ENCODE measurements around the gene SCP2.

The SCP2 gene

DNA sequence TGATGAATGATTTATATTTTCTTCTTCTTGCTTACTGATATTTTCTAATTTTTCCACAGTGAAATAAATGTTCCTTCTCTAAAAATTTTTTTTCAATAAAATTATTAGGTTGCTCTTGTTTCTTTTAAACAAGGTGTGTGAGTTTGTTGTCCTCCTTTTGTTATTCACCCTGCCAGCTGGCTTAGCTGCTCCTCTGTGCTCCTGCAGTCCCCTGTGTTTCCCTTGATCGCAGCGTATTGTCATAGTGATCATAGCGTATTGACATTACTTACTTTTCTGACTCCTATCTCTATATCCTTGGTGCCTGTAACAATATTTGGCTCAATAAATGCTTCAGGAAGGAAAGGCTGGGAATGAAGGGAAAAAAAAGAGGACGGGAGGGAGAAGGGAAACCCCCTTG lies 110.1 kb downstream of the SCP2 start:
- no peak overlapping the region for H3K4me3 ChIP-seq (ENCODE audit: low read depth, low read length)
- no peaks in the 10 kb centered on the region for H3K27me3 ChIP-seq (ENCODE audit: control insufficient read depth, insufficient read depth, low read length)
- H3K9ac ChIP-seq (ENCODE audit: low read depth, low read length) = no peak overlapping the region
- no peaks in the 10 kb centered on the region for H3K9me3 ChIP-seq (ENCODE audit: control insufficient read depth, insufficient read depth, low read length)
- no peak overlapping the region for H3K27ac ChIP-seq (ENCODE audit: low read depth, low read length)
- H3K4me1 ChIP-seq (ENCODE audit: control insufficient read depth, insufficient read depth, low read length) = peaks cover 6% of the 10 kb centered on the region; the same call in 1 of the 2 replicates
- H3K36me3 ChIP-seq (ENCODE audit: control insufficient read depth, insufficient read depth, low read length) = peaks cover 9% of the 10 kb centered on the region; the same call in 1 of the 2 replicates

DNA sequence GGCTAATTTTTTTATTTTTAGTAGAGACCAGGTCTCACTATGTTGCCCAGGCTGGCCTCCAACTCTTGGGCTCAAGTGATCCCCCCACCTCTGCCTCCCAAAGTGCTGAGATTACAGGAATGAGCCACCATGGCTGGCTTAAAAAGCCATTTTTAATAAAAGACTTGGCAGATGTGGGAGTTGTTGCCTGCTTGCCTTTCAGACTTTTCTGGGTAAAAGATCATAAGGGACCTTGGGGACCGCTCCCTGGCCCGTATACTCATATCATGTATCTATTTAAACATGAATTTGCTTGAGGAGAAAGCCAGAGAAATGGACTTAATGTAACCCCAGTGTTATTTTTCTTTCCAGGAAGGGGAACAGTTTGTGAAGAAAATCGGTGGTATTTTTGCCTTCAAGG lies 111.5 kb downstream of the SCP2 start:
- Histone ChIP-seq H3K4me1 (ENCODE audit: control insufficient read depth, insufficient read depth, low read length) (peaks cover 14% of the 10 kb centered on the region), H3K9ac (ENCODE audit: low read depth, low read length) (no peak overlapping the region), H3K9me3 (ENCODE audit: control insufficient read depth, insufficient read depth, low read length) (no peaks in the 10 kb centered on the region), H3K27me3 (ENCODE audit: control insufficient read depth, insufficient read depth, low read length) (no peaks in the 10 kb centered on the region), H3K27ac (ENCODE audit: low read depth, low read length) (no peak overlapping the region), H3K36me3 (ENCODE audit: control insufficient read depth, insufficient read depth, low read length) (peaks cover 9% of the 10 kb centered on the region; the same call in 1 of the 2 replicates), H3K4me3 (ENCODE audit: low read depth, low read length) (no peak overlapping the region)

DNA sequence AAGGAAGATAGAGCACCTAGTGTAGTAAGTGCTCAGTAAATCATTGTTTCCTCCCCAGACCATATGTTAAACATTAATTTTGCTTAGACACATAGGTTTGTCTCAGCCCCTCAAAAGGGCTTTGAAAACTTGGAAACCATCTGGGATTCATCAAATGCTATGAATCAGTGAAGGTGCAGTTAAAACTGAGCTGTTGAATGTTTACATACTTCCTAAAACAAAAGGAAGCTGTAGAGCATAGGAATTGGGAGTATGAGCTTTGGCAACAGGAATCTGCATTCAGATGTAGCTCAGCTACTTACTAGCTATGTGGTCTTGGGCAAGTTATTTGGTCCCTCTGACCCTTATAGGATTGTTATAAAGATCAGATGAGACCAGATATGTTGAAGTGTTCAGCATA lies 116.2 kb downstream of the SCP2 start:
- Histone ChIP-seq H3K9ac (ENCODE audit: low read depth, low read length) (no peak overlapping the region), H3K4me1 (ENCODE audit: control insufficient read depth, insufficient read depth, low read length) (peaks cover 13% of the 10 kb centered on the region), H3K9me3 (ENCODE audit: control insufficient read depth, insufficient read depth, low read length) (no peaks in the 10 kb centered on the region), H3K4me3 (ENCODE audit: low read depth, low read length) (no peak overlapping the region), H3K27ac (ENCODE audit: low read depth, low read length) (no peak overlapping the region), H3K27me3 (ENCODE audit: control insufficient read depth, insufficient read depth, low read length) (no peaks in the 10 kb centered on the region), H3K36me3 (ENCODE audit: control insufficient read depth, insufficient read depth, low read length) (peaks cover 9% of the 10 kb centered on the region; the same call in 1 of the 2 replicates)

DNA sequence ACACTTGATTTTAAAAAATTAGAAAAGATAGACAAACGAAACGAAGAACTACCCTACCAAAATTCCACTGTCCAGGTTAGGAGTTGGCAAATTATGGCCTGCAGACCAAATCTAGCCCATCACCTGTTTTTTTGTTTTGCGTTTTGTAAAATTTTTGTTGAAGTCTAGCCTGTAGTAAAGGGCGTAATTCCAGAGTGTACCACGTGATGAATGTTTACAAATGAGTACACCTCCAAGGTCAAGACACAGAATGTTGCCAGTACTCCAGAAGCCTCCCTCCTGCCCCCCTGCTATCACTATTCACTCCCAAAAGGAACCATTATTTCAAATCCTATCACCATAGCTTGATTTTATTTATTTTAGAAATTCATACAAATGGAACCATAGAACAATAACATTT lies 117.8 kb downstream of the SCP2 start:
- H3K36me3 ChIP-seq (ENCODE audit: control insufficient read depth, insufficient read depth, low read length) = peaks cover 1% of the 10 kb centered on the region; the same call in 1 of the 2 replicates
- no peaks in the 10 kb centered on the region for H3K9me3 ChIP-seq (ENCODE audit: control insufficient read depth, insufficient read depth, low read length)
- peaks cover 29% of the 10 kb centered on the region for H3K4me1 ChIP-seq (ENCODE audit: control insufficient read depth, insufficient read depth, low read length)
- H3K27ac ChIP-seq (ENCODE audit: low read depth, low read length) = no peak overlapping the region
- no peak overlapping the region for H3K9ac ChIP-seq (ENCODE audit: low read depth, low read length)
- no peaks in the 10 kb centered on the region for H3K27me3 ChIP-seq (ENCODE audit: control insufficient read depth, insufficient read depth, low read length)
- H3K4me3 ChIP-seq (ENCODE audit: low read depth, low read length) = no peak overlapping the region

DNA sequence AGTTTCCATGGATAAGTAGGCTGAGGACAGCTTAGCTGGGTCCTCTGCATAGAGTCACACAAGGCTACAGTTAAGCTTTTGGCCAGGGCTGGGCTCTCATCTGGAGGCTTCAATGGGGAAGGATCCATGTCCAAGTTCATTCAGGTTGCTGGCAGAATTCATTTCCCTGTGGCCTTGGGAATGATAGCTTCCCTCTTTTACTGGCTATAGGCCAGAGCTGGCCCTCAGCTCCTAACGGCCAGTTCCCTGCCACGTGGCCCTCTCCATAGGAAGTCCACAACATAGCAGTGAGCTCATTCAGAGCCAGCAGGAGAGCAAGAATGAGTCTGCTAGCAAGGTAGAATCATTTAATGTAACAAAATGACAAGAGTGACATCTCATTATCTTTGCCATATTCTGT lies 119.9 kb downstream of the SCP2 start:
- Histone ChIP-seq H3K36me3 (ENCODE audit: control insufficient read depth, insufficient read depth, low read length) (no peaks in the 10 kb centered on the region; the same call in 1 of the 2 replicates), H3K9ac (ENCODE audit: low read depth, low read length) (no peak overlapping the region), H3K4me1 (ENCODE audit: control insufficient read depth, insufficient read depth, low read length) (peaks cover 37% of the 10 kb centered on the region), H3K27me3 (ENCODE audit: control insufficient read depth, insufficient read depth, low read length) (no peaks in the 10 kb centered on the region), H3K27ac (ENCODE audit: low read depth, low read length) (no peak overlapping the region), H3K9me3 (ENCODE audit: control insufficient read depth, insufficient read depth, low read length) (no peaks in the 10 kb centered on the region), H3K4me3 (ENCODE audit: low read depth, low read length) (no peak overlapping the region)

DNA sequence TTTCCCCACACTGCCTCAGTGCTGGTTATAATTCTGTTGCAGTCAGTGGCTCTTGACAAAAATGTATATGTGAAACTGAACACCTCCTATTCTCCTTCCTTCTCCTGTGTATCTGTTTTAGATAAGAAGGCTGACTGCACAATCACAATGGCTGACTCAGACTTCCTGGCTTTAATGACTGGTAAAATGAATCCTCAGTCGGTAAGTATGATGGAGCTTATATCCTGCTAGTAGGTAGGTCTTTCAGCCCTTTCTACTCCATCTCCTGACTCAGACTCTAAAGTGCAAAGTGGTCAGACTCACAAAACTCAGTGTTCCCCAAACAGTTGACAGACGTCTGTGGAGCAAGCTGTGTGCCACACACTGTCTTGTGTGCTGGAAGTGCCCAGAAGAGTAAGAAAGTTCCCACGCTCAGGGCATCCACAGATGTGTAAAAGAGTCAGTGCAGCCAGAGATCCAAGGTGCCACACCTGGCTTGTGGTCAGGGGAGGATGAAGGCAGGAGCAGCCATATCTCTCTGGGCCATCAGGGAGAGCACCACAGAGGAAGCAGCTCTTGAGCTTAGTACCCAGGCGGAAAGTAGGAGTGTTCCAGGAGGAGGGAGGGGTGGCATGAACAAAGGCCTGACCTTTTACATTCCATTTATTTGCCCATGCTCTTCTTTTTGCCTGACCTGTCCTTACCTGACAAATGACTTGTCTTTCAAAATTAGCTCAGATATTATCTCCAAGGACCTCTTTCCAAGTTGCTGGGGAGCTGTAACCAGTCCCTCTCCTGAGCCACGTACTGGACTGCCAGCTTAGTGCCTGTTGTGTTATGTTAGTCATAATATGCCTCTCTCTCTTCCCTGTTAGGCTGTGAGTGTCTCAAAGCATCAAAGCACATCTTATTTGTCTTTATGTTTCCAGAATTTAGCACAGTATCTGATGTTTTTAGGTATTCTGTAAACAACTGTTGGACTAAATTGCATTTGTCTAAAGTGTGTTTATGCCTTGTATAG lies 121.0 kb downstream of the SCP2 start:
- Histone ChIP-seq H3K4me3 (ENCODE audit: low read depth, low read length) (no peak overlapping the region), H3K9me3 (ENCODE audit: control insufficient read depth, insufficient read depth, low read length) (no peaks in the 10 kb centered on the region), H3K36me3 (ENCODE audit: control insufficient read depth, insufficient read depth, low read length) (no peaks in the 10 kb centered on the region; the same call in 1 of the 2 replicates), H3K9ac (ENCODE audit: low read depth, low read length) (no peak overlapping the region), H3K4me1 (ENCODE audit: control insufficient read depth, insufficient read depth, low read length) (peaks cover 35% of the 10 kb centered on the region), H3K27me3 (ENCODE audit: control insufficient read depth, insufficient read depth, low read length) (no peaks in the 10 kb centered on the region), H3K27ac (ENCODE audit: low read depth, low read length) (no peak overlapping the region)

DNA sequence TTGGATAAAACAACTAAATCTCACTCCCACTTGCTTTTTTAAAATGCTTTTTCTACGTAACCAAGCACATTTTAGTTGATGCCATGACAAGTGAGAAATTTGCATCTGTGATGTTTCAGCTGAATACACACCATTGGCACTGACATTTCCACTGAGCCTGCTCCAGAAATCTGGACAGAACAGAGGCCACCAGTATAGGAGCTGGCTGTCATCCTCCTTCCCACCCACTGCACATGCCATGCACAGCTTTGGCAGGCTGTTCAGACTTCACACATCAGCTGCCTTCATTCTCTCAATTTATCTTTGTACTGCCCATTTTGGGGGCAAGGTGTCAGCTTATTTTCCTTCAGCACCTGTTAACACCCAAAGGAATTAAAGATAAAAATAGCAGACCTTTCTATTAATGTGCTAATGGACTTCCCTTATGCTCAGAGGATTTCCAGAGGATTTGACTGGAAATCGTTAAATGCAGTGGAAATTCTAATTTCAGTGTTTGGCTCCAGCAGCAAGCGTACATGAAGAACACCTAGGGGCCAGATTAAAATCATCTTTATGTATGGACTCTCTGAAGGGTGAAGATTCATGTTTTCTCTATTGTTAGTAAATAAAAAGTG lies 122.0 kb downstream of the SCP2 start:
- peaks cover 27% of the 10 kb centered on the region for H3K4me1 ChIP-seq (ENCODE audit: control insufficient read depth, insufficient read depth, low read length)
- H3K27me3 ChIP-seq (ENCODE audit: control insufficient read depth, insufficient read depth, low read length) = no peaks in the 10 kb centered on the region
- H3K9ac ChIP-seq (ENCODE audit: low read depth, low read length) = no peak overlapping the region
- H3K27ac ChIP-seq (ENCODE audit: low read depth, low read length) = no peak overlapping the region
- H3K4me3 ChIP-seq (ENCODE audit: low read depth, low read length) = no peak overlapping the region
- H3K9me3 ChIP-seq (ENCODE audit: control insufficient read depth, insufficient read depth, low read length) = no peaks in the 10 kb centered on the region
- no peaks in the 10 kb centered on the region; the same call in 1 of the 2 replicates for H3K36me3 ChIP-seq (ENCODE audit: control insufficient read depth, insufficient read depth, low read length)

DNA sequence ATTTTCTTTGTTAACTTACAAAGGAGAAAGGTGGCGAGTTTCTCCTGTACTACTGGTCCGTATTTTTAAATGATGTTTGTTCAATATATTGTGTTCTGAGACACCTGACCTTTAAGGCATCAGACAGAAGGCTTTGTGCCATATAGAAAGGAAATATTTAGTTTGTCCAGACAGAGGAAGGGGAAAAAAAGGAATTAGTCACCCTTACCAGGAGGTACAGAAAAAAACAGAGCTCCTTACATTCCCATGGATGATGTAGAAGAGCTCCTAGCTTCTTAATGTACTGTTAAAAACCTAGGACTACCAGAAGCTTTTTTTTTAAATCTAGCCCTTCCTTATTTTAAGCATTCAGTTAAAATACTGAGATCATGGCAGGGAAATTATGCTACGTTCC lies 122.5 kb downstream of the SCP2 start:
- Histone ChIP-seq H3K9ac (ENCODE audit: low read depth, low read length) (no peak overlapping the region), H3K27ac (ENCODE audit: low read depth, low read length) (peak overlapping the region; percentile 44), H3K27me3 (ENCODE audit: control insufficient read depth, insufficient read depth, low read length) (no peaks in the 10 kb centered on the region), H3K4me1 (ENCODE audit: control insufficient read depth, insufficient read depth, low read length) (peaks cover 27% of the 10 kb centered on the region), H3K36me3 (ENCODE audit: control insufficient read depth, insufficient read depth, low read length) (no peaks in the 10 kb centered on the region; the same call in 1 of the 2 replicates), H3K4me3 (ENCODE audit: low read depth, low read length) (no peak overlapping the region), H3K9me3 (ENCODE audit: control insufficient read depth, insufficient read depth, low read length) (no peaks in the 10 kb centered on the region)

DNA sequence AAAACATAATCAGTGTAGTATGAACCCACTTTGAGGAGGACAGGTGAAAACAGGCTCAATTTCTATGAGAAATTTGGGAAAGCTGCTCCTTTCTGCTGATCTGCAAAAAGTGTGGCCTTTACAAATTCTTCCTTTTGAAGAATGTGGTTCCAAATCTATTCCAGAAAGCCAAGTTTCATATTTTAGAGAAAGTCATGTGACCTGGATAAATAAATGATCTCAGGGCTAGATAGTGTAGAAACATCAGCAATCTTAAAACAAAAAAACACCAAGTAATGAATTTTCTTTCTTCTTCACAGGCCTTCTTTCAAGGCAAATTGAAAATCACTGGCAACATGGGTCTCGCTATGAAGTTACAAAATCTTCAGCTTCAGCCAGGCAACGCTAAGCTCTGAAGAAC lies 123.2 kb downstream of the SCP2 start:
- peaks cover 27% of the 10 kb centered on the region for H3K4me1 ChIP-seq (ENCODE audit: control insufficient read depth, insufficient read depth, low read length)
- no peak overlapping the region for H3K4me3 ChIP-seq (ENCODE audit: low read depth, low read length)
- H3K27ac ChIP-seq (ENCODE audit: low read depth, low read length) = peak overlapping the region; percentile 44
- no peaks in the 10 kb centered on the region for H3K9me3 ChIP-seq (ENCODE audit: control insufficient read depth, insufficient read depth, low read length)
- no peak overlapping the region for H3K9ac ChIP-seq (ENCODE audit: low read depth, low read length)
- H3K36me3 ChIP-seq (ENCODE audit: control insufficient read depth, insufficient read depth, low read length) = no peaks in the 10 kb centered on the region; the same call in 1 of the 2 replicates
- no peaks in the 10 kb centered on the region for H3K27me3 ChIP-seq (ENCODE audit: control insufficient read depth, insufficient read depth, low read length)

DNA sequence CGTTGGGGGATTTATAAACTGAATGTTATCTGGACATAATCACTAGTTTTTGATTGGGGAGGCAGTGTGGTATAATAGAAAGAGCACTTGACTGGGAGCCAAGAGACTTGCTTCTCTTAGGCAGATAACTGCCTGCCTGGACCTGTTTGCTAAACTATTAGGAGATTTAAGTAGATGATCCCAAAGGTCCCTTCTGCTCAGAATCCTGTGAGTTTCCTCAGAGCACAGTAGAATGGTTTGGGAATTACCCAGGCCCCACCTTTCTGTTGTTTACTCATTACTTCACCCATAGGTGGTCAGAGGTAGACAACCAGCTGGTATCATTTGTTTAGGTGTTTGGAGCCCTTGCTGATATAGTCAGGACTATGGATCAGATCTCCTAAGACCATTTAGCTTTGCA lies 124.6 kb downstream of the SCP2 start:
- Histone ChIP-seq H3K27ac (ENCODE audit: low read depth, low read length) (no peak overlapping the region), H3K4me1 (ENCODE audit: control insufficient read depth, insufficient read depth, low read length) (peaks cover 27% of the 10 kb centered on the region), H3K9ac (ENCODE audit: low read depth, low read length) (no peak overlapping the region), H3K9me3 (ENCODE audit: control insufficient read depth, insufficient read depth, low read length) (no peaks in the 10 kb centered on the region), H3K36me3 (ENCODE audit: control insufficient read depth, insufficient read depth, low read length) (no peaks in the 10 kb centered on the region; the same call in 1 of the 2 replicates), H3K27me3 (ENCODE audit: control insufficient read depth, insufficient read depth, low read length) (no peaks in the 10 kb centered on the region), H3K4me3 (ENCODE audit: low read depth, low read length) (no peak overlapping the region)

DNA sequence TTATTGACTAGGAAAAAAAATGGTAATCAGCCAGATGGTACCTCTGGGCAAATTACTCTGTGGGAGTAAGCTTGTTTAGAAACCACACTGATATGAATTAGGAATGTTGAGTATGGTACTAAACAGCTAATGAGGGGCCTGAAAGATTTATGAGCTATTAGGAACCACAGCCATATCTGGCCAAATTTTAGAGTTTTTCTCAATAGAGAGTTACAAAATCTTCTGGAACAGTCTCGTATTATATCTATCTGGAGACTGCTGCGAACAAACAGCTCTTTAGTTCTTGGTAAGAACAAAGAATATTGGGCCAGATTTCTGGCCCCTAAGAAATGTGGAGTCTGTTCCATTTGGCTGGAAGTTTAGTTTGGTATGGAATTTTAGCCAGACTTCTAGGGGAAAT lies 130.1 kb downstream of the SCP2 start:
- H3K9ac ChIP-seq (ENCODE audit: low read depth, low read length) = no peak overlapping the region
- H3K4me1 ChIP-seq (ENCODE audit: control insufficient read depth, insufficient read depth, low read length) = no peaks in the 10 kb centered on the region
- peaks cover 46% of the 10 kb centered on the region for H3K27me3 ChIP-seq (ENCODE audit: control insufficient read depth, insufficient read depth, low read length)

More for the DNA sequence above, 130.1 kb downstream of the SCP2 start:
- H3K27ac ChIP-seq (ENCODE audit: low read depth, low read length) = no peak overlapping the region
- no peaks in the 10 kb centered on the region for H3K36me3 ChIP-seq (ENCODE audit: control insufficient read depth, insufficient read depth, low read length)
- H3K9me3 ChIP-seq (ENCODE audit: control insufficient read depth, insufficient read depth, low read length) = no peaks in the 10 kb centered on the region
- no peak overlapping the region for H3K4me3 ChIP-seq (ENCODE audit: low read depth, low read length)

All from HUES48 (cell line).